GM12801 (cell line): ENCODE measurements around the gene HOMER2.

Experiments
- CTCF ChIP-seq: IDR thresholded peaks from one replicate; pipeline ENCODE4 v1.5.1; 2011; ENCODE audit warnings: control low read depth; ENCODE audit not compliant: insufficient read length; ENCODE audit errors: extremely low read depth

Gene HOMER2

GRCh38 chr15:82986442-82986780 is 33.9 kb upstream of the HOMER2 start:
- TF ChIP-seq CTCF, result no peak

GRCh38 chr15:82985688-82986441 is 33.3 kb upstream of the HOMER2 start, which contains the start of gene RAMAC:
Gene RAMAC, plus strand, starts transcription at chr15:82986210. Its CDS starts 2,809 bp downstream, at chr15:82989019.
- no peak for TF ChIP-seq CTCF

- no peak for TF ChIP-seq CTCF
These were observed 28.5 kb upstream of the HOMER2 start for GRCh38 chr15:82980981-82981380.

- TF ChIP-seq CTCF, result no peak
These were observed 27.2 kb upstream of the HOMER2 start for GRCh38 chr15:82979726-82980125.

- TF ChIP-seq CTCF, result no peak
These were observed 25.9 kb upstream of the HOMER2 start for GRCh38 chr15:82978438-82978837.

GRCh38 chr15:82977076-82977475 is 24.6 kb upstream of the HOMER2 start:
- TF ChIP-seq CTCF, result no peak

- TF ChIP-seq CTCF, result no peak
These were observed 20.5 kb upstream of the HOMER2 start for GRCh38 chr15:82972990-82973389.
